Breast epithelium (tissue), 3 donors: Measurements from ENCODE around the gene NOS2.

Source experiments
- CTCF ChIP-seq, 3 donors: fragments of 450-650 bp; IDR thresholded peaks; one replicate each; pipeline ENCODE4 v1.5.1; 2016 to 2017; ENCODE audit warnings: antibody characterized with exemption in 3 of 3, mild to moderate bottlenecking in 3 of 3, moderate library complexity in 3 of 3
- POLR2A ChIP-seq: fragments of 450-650 bp; IDR thresholded peaks from one replicate; pipeline ENCODE4 v1.6.1; 2016; ENCODE audit warnings: antibody characterized with exemption, mild to moderate bottlenecking, moderate library complexity

GRCh38 chr17:27824176-27824715 lies 23.9 kb upstream of the NOS2 start:
- TF ChIP-seq CTCF (IDR thresholded peaks at IDR 0.05) (no peak), POLR2A (no peak)
